GM18873 (cell line): Measurements from ENCODE around the gene USF1.
A peak's percentile ranks its signal among the peaks of the same experiment; 100 is the strongest.
"Not testable (repeated sequence)": the region's sequence is repeated elsewhere in the genome, so short reads cannot be mapped to it uniquely, and the experiment has no call there.

Experiments used
- ATAC-seq: cut with Tn5 transposase; IDR thresholded peaks from one replicate; pipeline ENCODE4 v1.9.1; 2021; ENCODE audit warnings: mild to moderate bottlenecking, moderate library complexity, moderate number of reproducible peaks; ENCODE audit not compliant: unreplicated experiment, low FRiP score

Gene USF1

GRCh38 chr1:161020509-161021164, 25.1 kb downstream of the USF1 start, which contains the start of gene F11R:
Gene F11R, minus strand, starts transcription at chr1:161021152. Its CDS starts 79 bp downstream, at chr1:161021073.
- peak; percentile 35 for ATAC-seq

GRCh38 chr1:161019751-161020495, 25.9 kb downstream of the USF1 start:
- ATAC-seq: no peak

GRCh38 chr1:161019111-161019660, 26.6 kb downstream of the USF1 start:
- not testable (repeated sequence) for ATAC-seq

- ATAC-seq: no peak
Observed at GRCh38 chr1:161018631-161018930, 27.2 kb downstream of the USF1 start.

GRCh38 chr1:161017756-161018630, 27.8 kb downstream of the USF1 start:
- ATAC-seq: no peak

GRCh38 chr1:161017181-161017580, 28.6 kb downstream of the USF1 start:
- ATAC-seq: not testable (repeated sequence)

- not testable (repeated sequence) for ATAC-seq
Observed at GRCh38 chr1:161016683-161017082, 29.1 kb downstream of the USF1 start.

GRCh38 chr1:161013488-161014230, 32.1 kb downstream of the USF1 start:
- peak; percentile 88 for ATAC-seq

- ATAC-seq: no peak
Observed at GRCh38 chr1:161013131-161013487, 32.7 kb downstream of the USF1 start.

- ATAC-seq: no peak
Observed at GRCh38 chr1:161012420-161012819, 33.4 kb downstream of the USF1 start.

GRCh38 chr1:161009602-161010211, 36.1 kb downstream of the USF1 start:
- ATAC-seq: no peak

GRCh38 chr1:161008869-161009510, 36.8 kb downstream of the USF1 start:
- ATAC-seq: no peak

- ATAC-seq: no peak
Observed at GRCh38 chr1:161007369-161007768, 38.4 kb downstream of the USF1 start.

GRCh38 chr1:161006563-161006962, 39.2 kb downstream of the USF1 start:
- no peak for ATAC-seq

- no peak for ATAC-seq
Observed at GRCh38 chr1:161001525-161001924, 44.3 kb downstream of the USF1 start.

GRCh38 chr1:161000736-161001480, 44.9 kb downstream of the USF1 start:
- ATAC-seq: no peak

GRCh38 chr1:160999376-160999775, 46.4 kb downstream of the USF1 start:
- ATAC-seq: no peak

- no peak for ATAC-seq
Observed at GRCh38 chr1:160997323-160998038, 48.3 kb downstream of the USF1 start.
